ENCODE results near the gene INO80B.
"Not testable (repeated sequence)": the region's sequence is repeated elsewhere in the genome, so short reads cannot be mapped to it uniquely, and the experiment has no call there.

The INO80B gene

GRCh38 chr2:74450570-74451190 lies 4.2 kb upstream of the INO80B start:
- no peak for DNase-seq

DNA sequence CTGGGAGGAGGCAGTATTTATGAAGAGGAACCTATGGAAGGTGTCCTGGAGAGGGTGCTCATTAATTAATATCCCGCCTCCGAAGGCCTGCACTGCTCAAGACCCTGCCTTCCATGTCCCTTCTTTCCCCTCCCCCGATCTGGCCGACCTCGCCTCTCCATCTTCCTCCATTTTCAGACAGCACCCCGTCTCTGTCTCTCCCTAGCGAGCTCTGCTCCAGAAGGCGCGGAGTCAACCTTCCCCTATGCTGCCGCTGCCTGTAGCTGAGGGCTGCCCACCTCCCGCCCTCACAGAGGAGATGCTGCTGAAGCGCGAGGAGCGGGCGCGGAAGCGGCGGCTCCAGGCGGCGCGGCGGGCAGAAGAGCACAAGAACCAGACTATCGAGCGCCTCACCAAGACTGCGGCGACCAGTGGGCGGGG lies 2.3 kb downstream of the INO80B start:
- no peak for DNase-seq

GRCh38 chr2:74457549-74458131 lies 2.8 kb downstream of the INO80B start:
- peak; percentile 86 to 88 for DNase-seq

- DNase-seq: peak; percentile 100
These were observed 3.4 kb downstream of the INO80B start, which contains the start of gene WBP1 for GRCh38 chr2:74458132-74458937. TSS of gene WBP1 (plus strand) at chr2:74458438. CDS start at chr2:74458603, 165 bp downstream.

GRCh38 chr2:74458938-74459363 lies 4.1 kb downstream of the INO80B start:
- DNase-seq: no peak

DNA sequence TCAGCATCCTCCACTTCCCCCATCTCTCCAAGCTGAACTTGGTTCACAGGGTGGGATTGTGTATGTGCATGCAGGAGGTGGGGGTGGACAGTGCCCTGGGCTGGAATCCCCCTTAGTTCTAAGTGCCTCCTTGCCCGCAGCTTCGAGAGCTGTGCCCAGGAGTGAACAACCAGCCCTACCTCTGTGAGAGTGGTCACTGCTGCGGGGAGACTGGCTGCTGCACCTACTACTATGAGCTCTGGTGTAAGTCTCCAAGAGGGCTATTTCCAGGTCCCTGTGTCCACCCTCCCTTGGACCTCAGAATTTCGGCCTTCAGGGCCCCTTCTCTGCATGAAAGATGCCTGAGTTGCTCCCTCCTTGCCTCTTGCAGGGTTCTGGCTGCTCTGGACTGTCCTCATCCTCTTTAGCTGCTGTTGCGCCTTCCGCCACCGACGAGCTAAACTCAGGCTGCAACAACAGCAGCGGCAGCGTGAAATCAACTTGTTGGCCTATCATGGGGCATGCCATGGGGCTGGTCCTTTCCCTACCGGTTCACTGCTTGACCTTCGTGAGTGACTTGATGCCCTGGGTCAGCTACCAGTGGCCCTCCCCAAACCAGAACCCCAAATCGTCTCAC lies 4.7 kb downstream of the INO80B start:
- not testable (repeated sequence) for DNase-seq

DNA sequence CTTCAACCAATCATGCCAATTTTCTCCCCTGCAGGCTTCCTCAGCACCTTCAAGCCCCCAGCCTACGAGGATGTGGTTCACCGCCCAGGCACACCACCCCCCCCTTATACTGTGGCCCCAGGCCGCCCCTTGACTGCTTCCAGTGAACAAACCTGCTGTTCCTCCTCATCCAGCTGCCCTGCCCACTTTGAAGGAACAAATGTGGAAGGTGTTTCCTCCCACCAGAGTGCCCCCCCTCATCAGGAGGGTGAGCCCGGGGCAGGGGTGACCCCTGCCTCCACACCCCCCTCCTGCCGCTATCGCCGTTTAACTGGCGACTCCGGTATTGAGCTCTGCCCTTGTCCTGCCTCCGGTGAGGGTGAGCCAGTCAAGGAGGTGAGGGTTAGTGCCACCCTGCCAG lies 5.3 kb downstream of the INO80B start:
- DNase-seq: not testable (repeated sequence)

- DNase-seq: no peak
These were observed 6.5 kb downstream of the INO80B start for GRCh38 chr2:74461187-74462053.

GRCh38 chr2:74462054-74462785 lies 7.3 kb downstream of the INO80B start:
- no peak for DNase-seq

DNA sequence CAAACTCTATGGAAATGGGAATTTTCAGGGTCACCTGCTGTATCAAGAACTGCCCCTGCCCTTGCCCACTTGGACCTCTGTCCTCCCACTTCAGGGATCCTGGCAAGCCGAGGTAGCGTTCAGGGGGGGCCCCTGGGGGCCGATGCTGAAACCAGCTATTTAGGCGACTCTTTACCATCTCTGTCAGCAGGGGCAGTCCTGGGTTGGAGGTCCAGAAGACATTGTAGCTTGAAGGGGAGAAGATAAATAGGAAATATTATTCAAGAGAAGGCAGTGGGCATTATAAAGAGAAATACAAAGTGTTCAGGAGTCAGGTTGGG lies 7.9 kb downstream of the INO80B start:
- no peak for DNase-seq

DNA sequence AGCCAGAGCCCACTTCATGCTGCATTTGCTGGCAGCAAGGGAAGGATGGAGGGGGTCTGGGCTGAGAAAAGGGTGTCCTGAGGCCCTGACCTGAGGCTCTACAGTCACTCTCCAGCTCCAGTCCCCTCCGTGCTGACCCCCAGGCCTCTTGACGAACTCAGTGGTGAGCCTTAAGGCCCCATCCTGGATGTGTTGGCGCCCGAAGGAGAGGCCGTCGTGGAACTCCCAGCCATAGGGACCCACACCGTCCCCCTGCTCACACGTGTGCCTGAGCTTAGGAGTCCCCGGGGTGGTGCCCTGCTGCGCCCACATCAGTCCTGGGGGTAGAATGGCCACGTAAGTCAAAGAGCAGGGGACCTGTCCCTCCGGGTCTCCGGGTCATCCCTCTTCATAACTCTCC lies 9.5 kb downstream of the INO80B start:
- no peak for DNase-seq

DNA sequence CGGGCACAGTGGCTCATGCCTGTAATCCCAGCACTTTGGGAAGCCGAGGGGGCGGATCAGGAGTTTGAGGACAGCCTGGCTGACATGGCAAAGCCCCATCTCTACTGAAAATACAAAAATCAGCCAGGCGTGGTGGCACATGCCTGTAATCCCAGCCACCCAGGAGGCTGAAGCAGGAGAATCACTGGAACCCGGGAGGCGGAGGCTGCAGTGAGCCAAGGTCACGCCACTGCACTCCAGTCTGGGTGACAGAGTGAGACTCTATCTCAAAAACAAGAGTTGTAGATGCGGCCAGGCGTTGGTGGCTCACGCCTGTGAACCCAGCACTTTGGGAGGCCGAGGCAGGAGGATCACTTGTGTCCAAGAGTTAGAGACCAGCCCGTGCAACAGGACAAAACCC lies 15.9 kb downstream of the INO80B start:
- not testable (repeated sequence) for DNase-seq

GRCh38 chr2:74471332-74472065 lies 16.6 kb downstream of the INO80B start:
- no peak for DNase-seq

- peak; percentile 95 to 96 for DNase-seq
These were observed 17.4 kb downstream of the INO80B start, which contains the start of gene MRPL53 for GRCh38 chr2:74472086-74472944. TSS of gene MRPL53 (minus strand) at chr2:74472680. CDS start at chr2:74472660, 20 bp downstream.

DNA sequence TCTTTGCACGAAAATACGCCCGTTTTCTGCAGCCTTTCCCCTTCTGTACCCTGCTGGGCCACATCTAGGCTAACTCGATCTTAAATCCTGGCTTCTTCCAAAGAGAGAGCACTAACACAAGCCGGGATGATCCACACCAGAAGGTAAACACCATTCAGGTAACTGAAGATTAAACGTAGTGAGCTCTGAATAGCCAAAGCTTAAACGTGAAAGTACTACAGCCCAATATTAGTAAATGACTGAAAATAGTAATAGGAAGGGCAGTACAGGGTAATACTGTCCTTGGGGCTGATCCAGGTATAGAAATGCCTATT lies 18.0 kb downstream of the INO80B start:
- DNase-seq: no peak

DNA sequence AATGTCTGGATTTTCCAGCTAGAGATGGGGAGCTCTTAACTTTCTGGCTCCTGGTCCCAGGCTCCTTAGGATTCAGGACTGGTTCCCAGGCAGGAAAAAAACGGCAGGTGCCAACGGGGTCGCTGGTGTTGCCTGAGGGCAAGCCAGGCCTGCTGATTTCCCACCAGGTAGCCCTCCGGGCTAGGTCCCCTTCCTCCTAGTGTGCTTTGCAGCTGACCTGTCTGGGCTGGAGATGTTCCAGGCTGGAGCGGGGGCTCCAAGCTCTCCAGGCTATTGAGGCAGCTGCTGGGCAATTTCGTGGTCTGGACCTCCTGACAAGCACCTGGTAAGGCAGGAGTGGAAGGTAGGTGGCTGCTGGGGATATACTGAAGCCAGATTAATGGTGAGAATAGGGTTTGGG lies 19.6 kb downstream of the INO80B start:
- no peak for DNase-seq

DNA sequence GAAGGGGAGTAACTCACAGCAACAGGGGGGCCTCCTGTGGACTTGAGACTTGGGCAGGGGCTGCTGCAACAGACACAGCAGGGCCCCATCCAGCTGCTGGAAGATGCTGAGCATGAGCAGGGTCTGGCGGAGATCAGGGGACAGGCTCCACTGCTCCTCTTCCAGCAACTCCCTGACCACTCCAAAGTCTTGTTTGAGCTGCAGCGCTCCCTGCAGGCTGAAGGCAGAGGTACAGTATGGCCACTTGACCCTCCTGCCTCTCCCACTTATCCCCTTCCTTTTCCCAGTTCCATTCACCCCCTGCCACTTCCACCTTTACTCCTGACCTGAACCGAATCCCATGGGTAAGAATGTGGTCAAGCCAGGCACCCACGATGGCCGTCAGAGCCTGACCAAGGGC lies 20.0 kb downstream of the INO80B start:
- no peak for DNase-seq

DNA sequence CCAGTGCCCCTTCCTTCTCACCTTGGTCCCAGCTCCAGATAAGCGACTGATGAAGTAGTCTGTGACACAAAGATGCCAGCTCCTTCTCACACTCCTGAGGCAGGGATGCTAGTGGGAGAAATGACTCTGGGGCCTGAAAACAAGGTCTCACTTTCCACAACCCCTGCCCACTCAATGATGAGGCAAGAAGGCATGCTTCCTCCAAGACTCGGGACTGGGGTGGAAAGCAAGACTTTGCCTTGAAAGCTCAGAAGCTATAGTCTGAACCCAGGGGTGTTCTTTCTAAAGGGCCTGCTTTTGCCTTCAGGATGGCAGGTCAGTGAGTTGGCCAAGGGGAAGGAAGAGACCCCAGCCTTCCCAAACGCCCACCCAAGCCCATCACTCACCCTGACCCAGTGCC lies 26.5 kb downstream of the INO80B start:
- no peak for DNase-seq

DNA sequence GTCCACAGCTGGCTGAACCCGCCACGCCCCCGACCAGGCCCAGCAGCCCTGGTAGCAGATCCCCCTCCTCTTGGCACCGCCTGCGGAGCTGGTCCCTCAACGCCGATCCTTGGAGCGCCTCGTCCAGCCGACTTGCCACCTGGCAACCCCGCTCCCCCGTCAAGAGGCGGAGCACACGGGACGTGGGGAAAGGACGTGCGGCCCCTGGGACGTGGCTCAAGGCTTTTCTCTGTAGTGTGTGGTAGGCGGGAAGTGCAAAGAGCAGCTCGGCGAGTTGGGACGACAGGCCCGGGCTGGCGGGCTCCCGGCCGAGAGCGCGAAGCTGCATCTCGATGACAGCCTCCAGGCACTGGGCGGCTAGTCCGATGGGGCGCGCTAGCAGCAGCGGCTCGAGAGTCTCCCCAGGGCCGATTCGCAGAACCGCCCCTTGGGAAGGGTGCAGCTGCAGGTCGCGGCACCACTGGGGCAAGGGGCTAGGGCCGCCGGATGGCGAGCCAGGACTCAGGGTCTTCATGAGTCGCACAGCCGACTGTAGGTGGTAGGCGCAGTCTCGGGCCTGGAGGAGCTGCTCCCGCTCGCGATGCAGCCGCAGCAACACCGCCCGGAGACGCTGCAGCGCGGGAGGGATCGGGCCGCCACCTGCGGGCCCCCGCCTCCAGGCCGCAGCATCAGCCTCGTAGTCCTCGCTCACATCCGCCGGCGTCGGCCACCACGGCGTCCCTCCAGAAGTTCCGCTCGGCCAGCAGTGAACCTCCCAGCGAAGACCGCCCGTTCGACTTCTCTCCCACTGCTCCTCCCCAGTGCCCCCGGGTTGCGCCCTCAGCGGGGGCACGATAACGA lies 27.3 kb downstream of the INO80B start:
- peak; percentile 60 to 65 for DNase-seq
